HEK293 (cell line): ENCODE measurements around the gene ELANE.

Experiments
- CTCF ChIA-PET: fragments of 350-600 bp; formaldehyde crosslinking; extraction: SDS; loops from one replicate; lab custom pipeline; 2021; ENCODE audit warnings: antibody characterized with exemption; lab: Yijun Ruan, JAX
- POLR2A ChIA-PET: fragments of 300-600 bp; formaldehyde crosslinking; extraction: SDS; loops from one replicate; lab custom pipeline; 2020; ENCODE audit warnings: antibody characterized with exemption, inconsistent platforms; lab: Yijun Ruan, JAX
- H3K27ac ChIP-seq: fragments of 200-500 bp; sonication (Bioruptor generic); 2 replicates; pipeline ENCODE4 v1.5.1; 2014; ENCODE audit warnings: low read depth, low read length, control low read depth, inconsistent platforms; ENCODE audit errors: extremely low read depth
- H3K36me3 ChIP-seq, 2 experiments: fragments of 200-500 bp in 1 of 2; sonication (Bioruptor generic) in 1 of 2; 1 replicate in 1 of 2; 2 replicates in 1 of 2; pipeline ENCODE4 v1.5.1; 2014 to 2017; ENCODE audit warnings: inconsistent platforms in 2 of 2, low read length in 2 of 2; ENCODE audit not compliant: control insufficient read depth in 2 of 2, insufficient read depth in 1 of 2
- H3K4me1 ChIP-seq: fragments of 200-500 bp; sonication (Bioruptor generic); 2 replicates; pipeline ENCODE4 v1.5.1; 2014; ENCODE audit warnings: mild to moderate bottlenecking, low read length, inconsistent platforms; ENCODE audit not compliant: control insufficient read depth, insufficient read depth
- H3K4me3 ChIP-seq: 2 replicates; pipeline ENCODE4 v1.5.1; 2011; ENCODE audit warnings: low read depth, mild to moderate bottlenecking, control low read depth, low read length, moderate library complexity
- H3K9me3 ChIP-seq: fragments of 200-500 bp; sonication (Bioruptor generic); 2 replicates; pipeline ENCODE4 v1.5.1; 2014; ENCODE audit warnings: low read depth, low read length, inconsistent platforms; ENCODE audit not compliant: control insufficient read depth, insufficient read depth
- GFI1B ChIP-seq: fragments of 450-650 bp; formaldehyde crosslinking; IDR thresholded peaks from 2 replicates; pipeline ENCODE4 v1.5.1; 2016; ENCODE audit warnings: missing biosample characterization, missing genetic modification characterization
- KLF9 ChIP-seq: fragments of 450-650 bp; formaldehyde crosslinking; IDR thresholded peaks from 2 replicates; pipeline ENCODE4 v1.5.1; 2016; ENCODE audit warnings: missing biosample characterization, missing genetic modification characterization, low read depth
- MZF1 ChIP-seq: fragments of 450-650 bp; formaldehyde crosslinking; IDR thresholded peaks from 2 replicates; pipeline ENCODE4 v1.5.1; 2017; ENCODE audit warnings: missing biosample characterization, missing genetic modification characterization, borderline replicate concordance
- SALL2 ChIP-seq: fragments of 450-650 bp; formaldehyde crosslinking; IDR thresholded peaks from 2 replicates; pipeline ENCODE4 v1.5.0; 2017; ENCODE audit warnings: missing biosample characterization, mild to moderate bottlenecking, missing genetic modification characterization, borderline replicate concordance
- SCRT1 ChIP-seq: fragments of 450-650 bp; formaldehyde crosslinking; IDR thresholded peaks from 2 replicates; pipeline ENCODE4 v1.5.1; 2016; ENCODE audit warnings: missing biosample characterization, missing genetic modification characterization, borderline replicate concordance
- SETDB1 ChIP-seq: IDR thresholded peaks from one replicate; pipeline ENCODE4 v1.6.1; 2017; ENCODE audit warnings: mild to moderate bottlenecking, low read length, moderate library complexity, mixed read lengths; ENCODE audit not compliant: insufficient read length
- WT1 ChIP-seq: fragments of 450-650 bp; formaldehyde crosslinking; IDR thresholded peaks from 2 replicates; pipeline ENCODE4 v1.5.1; 2016; ENCODE audit warnings: missing biosample characterization, missing genetic modification characterization
- ZBTB11 ChIP-seq: fragments of 450-650 bp; formaldehyde crosslinking; conservative IDR thresholded peaks from 2 replicates; pipeline ENCODE4 v1.5.1; 2016; ENCODE audit warnings: low read depth, missing biosample characterization, missing genetic modification characterization
- ZBTB20 ChIP-seq: fragments of 450-650 bp; formaldehyde crosslinking; IDR thresholded peaks from 2 replicates; pipeline ENCODE4 v1.5.1; 2016; ENCODE audit warnings: missing biosample characterization, missing genetic modification characterization
- ZNF140 ChIP-seq: fragments of 450-650 bp; formaldehyde crosslinking; IDR thresholded peaks from 2 replicates; pipeline ENCODE4 v1.5.1; 2016; ENCODE audit warnings: missing biosample characterization, missing genetic modification characterization
- ZNF16 ChIP-seq: fragments of 450-650 bp; formaldehyde crosslinking; IDR thresholded peaks from 2 replicates; pipeline ENCODE4 v1.5.1; 2016; ENCODE audit warnings: low read depth, missing biosample characterization, missing genetic modification characterization
- ZNF292 ChIP-seq: fragments of 450-650 bp; formaldehyde crosslinking; IDR thresholded peaks from 2 replicates; pipeline ENCODE4 v1.5.1; 2016; ENCODE audit warnings: low read depth, missing biosample characterization, missing genetic modification characterization, borderline replicate concordance
- ZNF302 ChIP-seq: fragments of 450-650 bp; formaldehyde crosslinking; IDR thresholded peaks from 2 replicates; pipeline ENCODE4 v1.5.1; 2016; ENCODE audit warnings: missing biosample characterization, missing genetic modification characterization, low read depth
- ZNF350 ChIP-seq: fragments of 450-650 bp; formaldehyde crosslinking; IDR thresholded peaks from 2 replicates; pipeline ENCODE4 v1.5.0; 2017; ENCODE audit warnings: missing biosample characterization, mild to moderate bottlenecking, missing genetic modification characterization
- ZNF354C ChIP-seq: fragments of 450-650 bp; formaldehyde crosslinking; IDR thresholded peaks from 2 replicates; pipeline ENCODE4 v1.5.1; 2016; ENCODE audit warnings: missing biosample characterization, missing genetic modification characterization, low read depth, borderline replicate concordance
- ZNF37A ChIP-seq: fragments of 450-650 bp; IDR thresholded peaks from 2 replicates; pipeline ENCODE4 v1.5.1; 2018; ENCODE audit warnings: missing biosample characterization, missing genetic modification characterization
- ZNF48 ChIP-seq: fragments of 450-650 bp; formaldehyde crosslinking; IDR thresholded peaks from 2 replicates; pipeline ENCODE4 v1.5.1; 2016; ENCODE audit warnings: missing biosample characterization, missing genetic modification characterization
- ZNF530 ChIP-seq: fragments of 450-650 bp; formaldehyde crosslinking; IDR thresholded peaks from 2 replicates; pipeline ENCODE4 v1.5.1; 2016; ENCODE audit warnings: low read depth, missing biosample characterization, missing genetic modification characterization
- ZNF571 ChIP-seq: fragments of 450-650 bp; formaldehyde crosslinking; IDR thresholded peaks from 2 replicates; pipeline ENCODE4 v1.5.0; 2017; ENCODE audit warnings: missing biosample characterization, missing genetic modification characterization
- ZNF692 ChIP-seq: fragments of 450-650 bp; formaldehyde crosslinking; IDR thresholded peaks from 2 replicates; pipeline ENCODE4 v1.5.1; 2016; ENCODE audit warnings: missing biosample characterization, missing genetic modification characterization
- ZNF707 ChIP-seq: fragments of 450-650 bp; formaldehyde crosslinking; IDR thresholded peaks from 2 replicates; pipeline ENCODE4 v1.5.1; 2016; ENCODE audit warnings: missing biosample characterization, missing genetic modification characterization
- ZNF76 ChIP-seq: fragments of 450-650 bp; formaldehyde crosslinking; IDR thresholded peaks from 2 replicates; pipeline ENCODE4; 2016; ENCODE audit warnings: low read depth, missing biosample characterization, missing genetic modification characterization, borderline replicate concordance
- ZNF768 ChIP-seq: fragments of 450-650 bp; formaldehyde crosslinking; IDR thresholded peaks from 2 replicates; pipeline ENCODE4 v1.5.1; 2018; ENCODE audit warnings: missing biosample characterization, mild to moderate bottlenecking, missing genetic modification characterization
- ZNF785 ChIP-seq: fragments of 450-650 bp; formaldehyde crosslinking; IDR thresholded peaks from 2 replicates; pipeline ENCODE4 v1.5.1; 2016; ENCODE audit warnings: missing biosample characterization, missing genetic modification characterization
- ZNF792 ChIP-seq: fragments of 450-650 bp; formaldehyde crosslinking; IDR thresholded peaks from 2 replicates; pipeline ENCODE4 v1.5.1; 2016; ENCODE audit warnings: missing biosample characterization, missing genetic modification characterization
- ZSCAN5A ChIP-seq: fragments of 450-650 bp; formaldehyde crosslinking; IDR thresholded peaks from 2 replicates; pipeline ENCODE4 v1.5.1; 2016; ENCODE audit warnings: missing biosample characterization, missing genetic modification characterization
- ZXDB ChIP-seq: fragments of 450-650 bp; formaldehyde crosslinking; IDR thresholded peaks from 2 replicates; pipeline ENCODE4 v1.5.1; 2016; ENCODE audit warnings: missing biosample characterization, missing genetic modification characterization
- TF ChIP-seq, protein P1 (sequence below): fragments of 450-650 bp; formaldehyde crosslinking; IDR thresholded peaks from 2 replicates; pipeline ENCODE4 v1.5.1; 2017; ENCODE audit warnings: missing biosample characterization, missing genetic modification characterization
- TF ChIP-seq, protein P2 (sequence below): fragments of 450-650 bp; IDR thresholded peaks from 2 replicates; pipeline ENCODE4 v1.5.1; 2018; ENCODE audit warnings: missing biosample characterization, missing genetic modification characterization

The ELANE gene

GRCh38 chr19:896434-896833, 44.3 kb downstream of the ELANE start:
- CTCF ChIA-PET: no interaction called here
- Histone ChIP-seq H3K36me3 (peaks cover 0 to 15% of the 10 kb centered on the region in 2 experiments; a peak in 1 of 3 replicates), H3K27ac (no peak overlapping the region), H3K9me3 (no peaks in the 10 kb centered on the region), H3K4me1 (no peaks in the 10 kb centered on the region), H3K4me3 (no peak overlapping the region)
- POLR2A ChIA-PET: no interaction called here
- no peak for TF ChIP-seq KLF9
- TF ChIP-seq ZSCAN5A (tag by site-specific recombination): no peak
- no peak for TF ChIP-seq ZNF785 (tag by site-specific recombination)
- TF ChIP-seq ZBTB11 (tag by site-specific recombination): no peak
- TF ChIP-seq ZNF16 (tag by site-specific recombination): no peak
- TF ChIP-seq ZNF76: no peak
- no peak for TF ChIP-seq ZNF792
- no peak for TF ChIP-seq ZNF768 (tag by site-specific recombination)
- TF ChIP-seq MZF1: no peak
- TF ChIP-seq ZXDB (tag by site-specific recombination): no peak
- no peak for TF ChIP-seq ZBTB20
- no peak for TF ChIP-seq SETDB1
- TF ChIP-seq ZNF48 (tag by site-specific recombination): no peak
- TF ChIP-seq WT1 (tag by site-specific recombination): no peak
- no peak for TF ChIP-seq ZNF571
- TF ChIP-seq ZNF530 (tag by site-specific recombination): no peak

DNA sequence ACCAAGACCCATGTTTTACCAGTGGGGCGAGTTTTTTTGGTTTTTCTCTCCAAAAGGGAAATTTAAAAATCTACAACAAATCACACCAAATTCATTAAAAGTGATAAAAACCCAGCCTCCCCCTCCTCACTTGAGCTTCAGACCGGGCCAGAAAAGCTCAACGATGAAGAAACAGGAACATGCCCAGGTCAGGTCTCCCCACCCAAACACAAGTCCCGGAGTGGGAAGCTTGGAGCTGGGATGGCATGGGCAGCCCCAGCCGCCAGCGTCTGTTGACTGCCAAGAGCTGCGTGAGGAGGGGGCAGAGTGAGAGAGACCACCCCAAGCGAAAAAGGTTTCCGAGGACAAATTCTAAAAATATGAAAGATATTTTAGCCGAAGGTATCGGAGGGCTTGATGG, 44.9 kb downstream of the ELANE start:
- Histone ChIP-seq H3K27ac (no peak overlapping the region), H3K4me1 (no peaks in the 10 kb centered on the region), H3K9me3 (no peaks in the 10 kb centered on the region), H3K36me3 (peaks cover 0 to 15% of the 10 kb centered on the region in 2 experiments; a peak in 1 of 3 replicates), H3K4me3 (no peak overlapping the region)
- POLR2A ChIA-PET: interaction anchor here (1.7 kb wide), 1 partner anchor 12 kb away, joined by 8 read pairs; no protein-coding TSS in a partner anchor
- CTCF ChIA-PET: no interaction called here
- no peak for TF ChIP-seq ZNF707 (tag by site-specific recombination)
- no peak for TF ChIP-seq ZNF350
- no peak for TF ChIP-seq ZNF292 (tag by site-specific recombination)
- no peak for TF ChIP-seq SCRT1 (tag by site-specific recombination)
- TF ChIP-seq, protein P1, sequence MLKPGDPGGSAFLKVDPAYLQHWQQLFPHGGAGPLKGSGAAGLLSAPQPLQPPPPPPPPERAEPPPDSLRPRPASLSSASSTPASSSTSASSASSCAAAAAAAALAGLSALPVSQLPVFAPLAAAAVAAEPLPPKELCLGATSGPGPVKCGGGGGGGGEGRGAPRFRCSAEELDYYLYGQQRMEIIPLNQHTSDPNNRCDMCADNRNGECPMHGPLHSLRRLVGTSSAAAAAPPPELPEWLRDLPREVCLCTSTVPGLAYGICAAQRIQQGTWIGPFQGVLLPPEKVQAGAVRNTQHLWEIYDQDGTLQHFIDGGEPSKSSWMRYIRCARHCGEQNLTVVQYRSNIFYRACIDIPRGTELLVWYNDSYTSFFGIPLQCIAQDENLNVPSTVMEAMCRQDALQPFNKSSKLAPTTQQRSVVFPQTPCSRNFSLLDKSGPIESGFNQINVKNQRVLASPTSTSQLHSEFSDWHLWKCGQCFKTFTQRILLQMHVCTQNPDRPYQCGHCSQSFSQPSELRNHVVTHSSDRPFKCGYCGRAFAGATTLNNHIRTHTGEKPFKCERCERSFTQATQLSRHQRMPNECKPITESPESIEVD: no peak
- no peak for TF ChIP-seq SALL2
- TF ChIP-seq GFI1B (tag by site-specific recombination): no peak
- TF ChIP-seq ZNF37A (tag by site-specific recombination): no peak
- TF ChIP-seq ZNF16 (tag by site-specific recombination): no peak
- no peak for TF ChIP-seq ZNF692
- no peak for TF ChIP-seq ZNF354C
- TF ChIP-seq, protein P2, sequence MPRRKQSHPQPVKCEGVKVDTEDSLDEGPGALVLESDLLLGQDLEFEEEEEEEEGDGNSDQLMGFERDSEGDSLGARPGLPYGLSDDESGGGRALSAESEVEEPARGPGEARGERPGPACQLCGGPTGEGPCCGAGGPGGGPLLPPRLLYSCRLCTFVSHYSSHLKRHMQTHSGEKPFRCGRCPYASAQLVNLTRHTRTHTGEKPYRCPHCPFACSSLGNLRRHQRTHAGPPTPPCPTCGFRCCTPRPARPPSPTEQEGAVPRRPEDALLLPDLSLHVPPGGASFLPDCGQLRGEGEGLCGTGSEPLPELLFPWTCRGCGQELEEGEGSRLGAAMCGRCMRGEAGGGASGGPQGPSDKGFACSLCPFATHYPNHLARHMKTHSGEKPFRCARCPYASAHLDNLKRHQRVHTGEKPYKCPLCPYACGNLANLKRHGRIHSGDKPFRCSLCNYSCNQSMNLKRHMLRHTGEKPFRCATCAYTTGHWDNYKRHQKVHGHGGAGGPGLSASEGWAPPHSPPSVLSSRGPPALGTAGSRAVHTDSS: no peak
- TF ChIP-seq ZNF302: no peak
- no peak for TF ChIP-seq ZNF140 (tag by site-specific recombination)
